Kidney (tissue), 14 donors: Measurements from ENCODE around the gene GIMAP5. TPM values are rescaled to one million over a fixed set of nuclear protein-coding genes. Genes with fewer than 3 reads are reported as not detected.
A peak's percentile ranks its signal among the peaks of the same experiment; 100 is the strongest.

Source experiments
- DNase-seq, 5 donors: peaks; one replicate each; pipeline ENCODE4 v3.0.0-alpha.2; 2013 to 2020
- FAIRE-seq: peaks from 2 replicates; lab custom pipeline; 2012; peaks lifted over from hg19 to GRCh38; lab: Jason Lieb, UNC
- H3K27ac ChIP-seq, 2 donors: one replicate each; pipeline ENCODE4 v1.7.0; 2013; ENCODE audit warnings: low read depth in 2 of 2, low read length in 2 of 2, inconsistent platforms in 1 of 2
- H3K27me3 ChIP-seq: one replicate; pipeline ENCODE4 v1.7.1; 2013; ENCODE audit warnings: low read length, inconsistent platforms; ENCODE audit not compliant: control insufficient read depth, insufficient read depth
- H3K36me3 ChIP-seq, 3 donors: one replicate each; pipeline versions ENCODE4 v1.7.0 to v1.7.1; 2013; ENCODE audit warnings: low read length in 3 of 3, control low read depth in 1 of 3, inconsistent platforms in 1 of 3; ENCODE audit not compliant: insufficient read depth in 3 of 3, control insufficient read depth in 2 of 3
- H3K4me1 ChIP-seq, 3 donors: one replicate each; pipeline versions ENCODE4 v1.7.0 to v1.7.1; 2013; ENCODE audit warnings: low read length in 3 of 3, inconsistent platforms in 1 of 3, low read depth in 1 of 3; ENCODE audit not compliant: control insufficient read depth in 2 of 3, insufficient read depth in 2 of 3
- H3K4me3 ChIP-seq, 3 donors: one replicate each; pipeline versions ENCODE4 v1.7.0 to v1.8.1; 2013; ENCODE audit warnings: low read length in 3 of 3, control low read depth in 1 of 3, inconsistent platforms in 1 of 3
- H3K9ac ChIP-seq, 3 donors: one replicate each; pipeline versions ENCODE4 v1.7.0 to v1.7.1; 2013; ENCODE audit warnings: low read length in 3 of 3, control low read depth in 1 of 3, inconsistent platforms in 1 of 3
- H3K9me3 ChIP-seq, 3 donors: one replicate each; pipeline versions ENCODE4 v1.7.0 to v1.7.1; 2013; ENCODE audit warnings: low read length in 3 of 3, control low read depth in 1 of 3, inconsistent platforms in 1 of 3; ENCODE audit not compliant: control insufficient read depth in 2 of 3, insufficient read depth in 1 of 3
- intact Hi-C: fragments of 100-400 bp; cut with DNase I; formaldehyde crosslinking; loops from one replicate; pipeline ENCODE4 v1.11.1; 2022
- polyA plus RNA-seq: library from polyadenylated mRNA; stranded (reverse); fragments of 350-450 nt; fragmentation: Illumina TruSeq; extraction: RNeasy Lipid Tissue Mini Kit (QIAGEN cat#74804); gene quantifications from one replicate; pipeline ENCODE4 v1.2.3, GENCODE V29; 2014; ENCODE audit warnings: low read depth, low replicate concordance; ENCODE audit not compliant: insufficient read depth
- total RNA-seq: library from RNA; stranded (reverse); fragmentation: NEBNext Ultra II Directional; extraction: Animal tissue kit (Norgen Biotek cat#: 25700); gene quantifications from one replicate; pipeline ENCODE4 v1.2.1, GENCODE V29; 2021
- TF ChIP-seq, protein P1 (sequence below): IDR thresholded peaks from 3 replicates; pipeline ENCODE4 v1.5.1; 2012; ENCODE audit warnings: mild to moderate bottlenecking, moderate library complexity, borderline replicate concordance; ENCODE audit not compliant: insufficient read depth; ENCODE audit errors: extremely low read depth
- donor health status: control.
- donor health status: control.
- donor health status: control.
- donor health status: control.
- donor health status: control.
- donor health status: DM: yes; HTN: yes; CAD: no.
- donor health status: Normal renal cell carcinoma (clear cell type).

Gene GIMAP5
- total and polyA plus RNA-seq, 2 donors from 2014 or later: 21.2 to 30.0 TPM

DNA sequence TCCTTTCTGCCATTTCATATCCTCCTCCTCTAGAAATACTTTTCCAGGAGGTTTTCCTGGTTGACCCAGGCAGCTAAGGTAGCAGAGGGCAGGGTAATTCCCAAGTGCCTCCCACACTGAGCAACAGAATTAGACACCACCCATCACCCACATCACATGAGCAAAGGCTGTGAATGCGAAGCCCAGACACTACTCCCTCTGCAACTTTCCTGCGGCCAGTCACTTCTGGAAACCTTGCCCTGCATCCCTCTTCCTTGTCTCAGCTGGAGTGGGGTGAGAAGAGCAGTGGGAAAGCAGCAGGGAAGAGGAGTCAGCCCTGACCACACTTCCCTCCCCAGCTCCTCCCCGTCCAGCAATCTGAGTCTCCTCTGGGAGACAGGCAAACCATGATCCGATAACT is 47.7 kb downstream of the GIMAP5 start:
- no peak for FAIRE-seq
- Histone ChIP-seq H3K9ac (no peak overlapping the region), H3K9me3 (no peaks in the 10 kb centered on the region), H3K4me1 (peaks cover 0 to 19% (median 11%) of the 10 kb centered on the region in 3 donors), H3K27ac (peak overlapping the region; percentile 71 to 90), H3K36me3 (no peaks in the 10 kb centered on the region), H3K4me3 (no peak overlapping the region), H3K27me3 (no peaks in the 10 kb centered on the region)
- TF ChIP-seq, protein P1, sequence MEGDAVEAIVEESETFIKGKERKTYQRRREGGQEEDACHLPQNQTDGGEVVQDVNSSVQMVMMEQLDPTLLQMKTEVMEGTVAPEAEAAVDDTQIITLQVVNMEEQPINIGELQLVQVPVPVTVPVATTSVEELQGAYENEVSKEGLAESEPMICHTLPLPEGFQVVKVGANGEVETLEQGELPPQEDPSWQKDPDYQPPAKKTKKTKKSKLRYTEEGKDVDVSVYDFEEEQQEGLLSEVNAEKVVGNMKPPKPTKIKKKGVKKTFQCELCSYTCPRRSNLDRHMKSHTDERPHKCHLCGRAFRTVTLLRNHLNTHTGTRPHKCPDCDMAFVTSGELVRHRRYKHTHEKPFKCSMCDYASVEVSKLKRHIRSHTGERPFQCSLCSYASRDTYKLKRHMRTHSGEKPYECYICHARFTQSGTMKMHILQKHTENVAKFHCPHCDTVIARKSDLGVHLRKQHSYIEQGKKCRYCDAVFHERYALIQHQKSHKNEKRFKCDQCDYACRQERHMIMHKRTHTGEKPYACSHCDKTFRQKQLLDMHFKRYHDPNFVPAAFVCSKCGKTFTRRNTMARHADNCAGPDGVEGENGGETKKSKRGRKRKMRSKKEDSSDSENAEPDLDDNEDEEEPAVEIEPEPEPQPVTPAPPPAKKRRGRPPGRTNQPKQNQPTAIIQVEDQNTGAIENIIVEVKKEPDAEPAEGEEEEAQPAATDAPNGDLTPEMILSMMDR: no peak
- intact Hi-C loops: no loop called here
- DNase-seq: peak in 2 of 5 donors; percentile 27 to 44

DNA sequence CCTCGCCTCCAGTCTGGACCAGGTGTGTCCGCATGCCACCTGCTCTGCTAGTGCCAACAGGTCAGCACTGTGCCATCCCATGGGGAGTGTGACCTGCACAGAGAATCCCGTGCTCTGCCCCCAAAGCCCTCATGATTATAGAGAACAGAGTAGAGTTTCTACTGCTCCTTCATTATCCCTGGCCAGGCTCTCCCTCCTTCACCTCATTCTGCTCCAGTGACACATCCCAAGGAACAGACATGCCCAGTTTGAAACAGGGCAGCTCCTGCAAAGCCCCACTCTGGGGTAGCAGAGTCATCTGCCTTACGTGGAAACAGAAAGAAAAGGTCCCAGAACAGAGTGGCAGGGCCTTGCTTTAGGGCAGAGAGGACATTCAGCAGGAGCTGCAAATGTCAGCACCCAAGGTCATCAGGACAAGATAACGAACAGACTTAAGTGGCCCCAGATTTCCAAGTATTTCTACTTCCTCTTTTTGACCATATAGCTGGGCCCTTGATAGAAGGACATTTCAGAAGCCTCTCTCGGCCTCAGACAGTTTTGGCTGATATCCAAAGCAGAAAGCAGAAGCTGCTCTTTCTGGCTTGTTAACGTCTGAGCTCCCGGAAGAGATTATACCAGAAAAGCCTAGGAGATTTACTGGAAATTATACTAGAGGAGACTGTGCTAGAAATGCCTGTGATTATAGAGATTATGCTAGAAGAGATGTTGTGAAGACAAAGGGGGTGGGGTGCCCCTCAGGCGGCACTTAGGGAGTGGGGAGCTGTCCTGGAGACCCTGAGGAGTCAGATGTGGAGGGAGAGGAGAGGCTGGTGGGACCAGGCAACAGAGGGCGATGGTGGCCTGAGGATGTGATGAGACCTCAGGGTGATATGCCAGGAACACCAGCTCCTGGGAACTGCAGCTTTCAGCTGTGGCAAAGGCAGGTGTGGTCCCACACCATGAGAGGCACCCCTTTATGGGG is 50.4 kb downstream of the GIMAP5 start:
- H3K4me1 ChIP-seq: peaks cover 0 to 19% (median 11%) of the 10 kb centered on the region in 3 donors
- no peaks in the 10 kb centered on the region for H3K27me3 ChIP-seq
- H3K9me3 ChIP-seq: no peaks in the 10 kb centered on the region
- peaks cover 0 to 9% (median 8%) of the 10 kb centered on the region in 3 donors for H3K36me3 ChIP-seq
- DNase-seq: peak in 2 of 5 donors; percentile 24 to 70
- intact Hi-C loops: no loop called here
- no peak for FAIRE-seq
- TF ChIP-seq, protein P1: peak; percentile 16
- H3K9ac ChIP-seq: no peak overlapping the region
- H3K4me3 ChIP-seq: no peak overlapping the region
- H3K27ac ChIP-seq: peak overlapping the region; percentile 61 to 86

DNA sequence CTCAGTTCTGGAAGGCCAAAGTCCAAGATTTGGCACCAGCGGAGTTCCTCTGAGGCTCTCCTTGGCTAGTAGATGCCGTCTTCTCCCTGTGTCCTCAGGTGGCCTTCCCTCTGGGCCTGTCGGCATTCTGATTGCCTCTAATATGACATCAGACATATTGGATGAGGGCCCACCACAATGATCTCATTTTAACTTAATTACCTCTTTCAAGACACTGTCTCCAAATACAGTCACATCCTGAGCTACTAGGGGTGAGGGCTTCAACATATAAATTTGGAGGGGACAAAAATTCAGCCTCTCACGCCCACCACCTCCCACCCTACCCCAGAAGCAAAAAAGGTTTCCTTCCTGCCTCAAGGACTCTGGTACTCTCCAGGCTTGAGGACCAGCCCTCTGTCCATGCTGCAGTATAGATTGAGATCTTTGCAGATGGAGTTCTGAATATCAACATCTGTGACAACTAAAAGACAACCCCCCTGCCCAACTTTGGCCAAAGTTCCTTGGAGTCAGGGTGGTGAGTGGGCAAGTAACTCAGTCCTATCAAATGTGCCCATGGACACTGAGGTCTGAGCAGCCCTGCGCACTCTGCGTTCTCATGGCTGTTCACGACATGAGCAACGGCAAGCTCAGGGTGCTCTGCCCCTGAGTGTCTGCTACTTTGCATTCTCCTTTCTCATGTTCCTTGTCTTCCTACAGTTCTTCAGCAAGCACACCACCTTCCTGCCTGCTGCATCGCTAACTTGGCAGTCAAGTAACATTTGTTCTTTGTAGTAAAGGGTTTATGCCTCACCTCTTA is 51.5 kb downstream of the GIMAP5 start:
- Histone ChIP-seq H3K27me3 (no peaks in the 10 kb centered on the region), H3K4me1 (peaks cover 0 to 19% (median 11%) of the 10 kb centered on the region in 3 donors), H3K9ac (no peak overlapping the region), H3K4me3 (no peak overlapping the region), H3K9me3 (no peaks in the 10 kb centered on the region), H3K36me3 (peaks cover 0 to 12% (median 11%) of the 10 kb centered on the region in 3 donors), H3K27ac (peak overlapping the region; percentile 61 to 86)
- TF ChIP-seq, protein P1: no peak
- FAIRE-seq (no peak), DNase-seq (no peak)
- intact Hi-C loops: no loop called here
